Measurements from ENCODE around the gene NR5A2.

Gene NR5A2

GRCh38 chr1:200027264-200027823, at the start of gene NR5A2:
Gene NR5A2, plus strand, starts transcription at chr1:200027710. Its CDS starts 138 bp downstream, at chr1:200027848.
- no peak for DNase-seq (ENCODE audit: low spot score)

GRCh38 chr1:199978408-199978940, 49.0 kb upstream of the NR5A2 start:
- DNase-seq (ENCODE audit: low spot score), result no peak

- no peak for DNase-seq (ENCODE audit: low spot score)
These were observed 48.4 kb upstream of the NR5A2 start for GRCh38 chr1:199979071-199979470.

GRCh38 chr1:199981584-199981983, 45.9 kb upstream of the NR5A2 start:
- DNase-seq (ENCODE audit: low spot score), result no peak

GRCh38 chr1:199982606-199983005, 44.9 kb upstream of the NR5A2 start:
- no peak for DNase-seq (ENCODE audit: low spot score)

GRCh38 chr1:199983531-199983930, 44.0 kb upstream of the NR5A2 start:
- DNase-seq (ENCODE audit: low spot score), result no peak

GRCh38 chr1:199995096-199995685, 32.3 kb upstream of the NR5A2 start:
- no peak for DNase-seq (ENCODE audit: low spot score)

GRCh38 chr1:200005165-200005564, 22.3 kb upstream of the NR5A2 start:
- DNase-seq (ENCODE audit: low spot score), result no peak

GRCh38 chr1:200006711-200007110, 20.8 kb upstream of the NR5A2 start:
- no peak for DNase-seq (ENCODE audit: low spot score)

GRCh38 chr1:200015811-200016210, 11.7 kb upstream of the NR5A2 start:
- no peak for DNase-seq (ENCODE audit: low spot score)

- DNase-seq (ENCODE audit: low spot score), result no peak
These were observed 5.8 kb upstream of the NR5A2 start for GRCh38 chr1:200021577-200022238.

GRCh38 chr1:200022239-200022804, 5.2 kb upstream of the NR5A2 start:
- no peak for DNase-seq (ENCODE audit: low spot score)

GRCh38 chr1:200028586-200029034, 1.1 kb downstream of the NR5A2 start:
- DNase-seq (ENCODE audit: low spot score), result no peak

GRCh38 chr1:200029035-200029821, 1.7 kb downstream of the NR5A2 start:
- no peak for DNase-seq (ENCODE audit: low spot score)

- DNase-seq (ENCODE audit: low spot score), result no peak
These were observed 2.3 kb downstream of the NR5A2 start for GRCh38 chr1:200029822-200030152.

- DNase-seq (ENCODE audit: low spot score), result no peak
These were observed 3.3 kb downstream of the NR5A2 start for GRCh38 chr1:200030791-200031190.

GRCh38 chr1:200033511-200034261, 6.2 kb downstream of the NR5A2 start:
- no peak for DNase-seq (ENCODE audit: low spot score)

GRCh38 chr1:200034262-200034557, 6.7 kb downstream of the NR5A2 start:
- no peak for DNase-seq (ENCODE audit: low spot score)

GRCh38 chr1:200034761-200035396, 7.4 kb downstream of the NR5A2 start:
- no peak for DNase-seq (ENCODE audit: low spot score)

- DNase-seq (ENCODE audit: low spot score), result no peak
These were observed 8.0 kb downstream of the NR5A2 start for GRCh38 chr1:200035397-200035955.

Measured in CD4-positive, alpha-beta T cell treated with Interleukin-6 at 100 ng/mL for 8 hours (primary cell).